Thyroid gland (tissue), 4 donors: Measurements from ENCODE around the gene AFF3. TPM values are rescaled to one million over a fixed set of nuclear protein-coding genes. Genes with fewer than 3 reads are reported as not detected.

Experiments
- DNase-seq, 2 donors: peaks; one replicate each; pipeline ENCODE4 v3.0.0-alpha.2; 2019
- H3K27ac ChIP-seq, 3 donors: fragments of 200-600 bp; sonication (generic); 1 replicate in 2 of 3; 2 replicates in 1 of 3; pipeline ENCODE4 v1.5.1; 2016 to 2019; ENCODE audit warnings: mild to moderate bottlenecking in 1 of 3, moderate library complexity in 1 of 3
- H3K27me3 ChIP-seq: fragments of 200-600 bp; sonication (generic); one replicate; pipeline ENCODE4 v1.5.1; 2019
- H3K36me3 ChIP-seq, 2 donors: fragments of 200-600 bp; sonication (generic); one replicate each; pipeline ENCODE4 v1.5.1; 2016 to 2019
- H3K4me1 ChIP-seq, 2 donors: fragments of 200-600 bp; sonication (generic); one replicate each; pipeline ENCODE4 v1.5.1; 2017 to 2019
- H3K4me3 ChIP-seq, 3 donors: fragments of 200-600 bp; sonication (generic); replicated peaks in 1 of 3; 1 replicate in 2 of 3; 2 replicates in 1 of 3; pipeline ENCODE4 v1.5.1; 2016; ENCODE audit warnings: mild to moderate bottlenecking in 1 of 3
- H3K9me3 ChIP-seq: fragments of 200-600 bp; sonication (generic); one replicate; pipeline ENCODE4 v1.5.1; 2017
- POLR2A ChIP-seq, 2 donors: fragments of 450-650 bp; IDR thresholded peaks; one replicate each; pipeline ENCODE4 v1.6.1; 2017; ENCODE audit warnings: antibody characterized with exemption in 2 of 2, mild to moderate bottlenecking in 2 of 2, moderate library complexity in 1 of 2
- WGBS, 2 donors: methylation state at CpG; one replicate each; pipeline ENCODE4 v1.1.5; 2017; 5-methylcytosine and 5-hydroxymethylcytosine counted together
- intact Hi-C: fragments of 100-400 bp; cut with DNase I; formaldehyde crosslinking; loops from one replicate; pipeline ENCODE4 v1.15.1; 2023
- total RNA-seq, 4 donors: library from RNA; depleted of rRNA; stranded (reverse); fragments of >200 nt; gene quantifications; one replicate each; pipeline ENCODE4 v1.2.3, GENCODE V29; 2016
- TF ChIP-seq, protein P1 (sequence below), 6 experiments: fragments of 200-600 bp in 3 of 6; fragments of 450-650 bp in 3 of 6; sonication (generic) in 3 of 6; IDR thresholded peaks; one replicate each; pipeline ENCODE4 v1.5.1; 2016 to 2019; ENCODE audit warnings: antibody characterized with exemption in 6 of 6, mild to moderate bottlenecking in 2 of 6, inconsistent platforms in 1 of 6, moderate library complexity in 1 of 6

The AFF3 gene
- total RNA-seq, 4 donors from 2014 or later, result 0.54 to 2.6 (median 1.1) TPM

DNA sequence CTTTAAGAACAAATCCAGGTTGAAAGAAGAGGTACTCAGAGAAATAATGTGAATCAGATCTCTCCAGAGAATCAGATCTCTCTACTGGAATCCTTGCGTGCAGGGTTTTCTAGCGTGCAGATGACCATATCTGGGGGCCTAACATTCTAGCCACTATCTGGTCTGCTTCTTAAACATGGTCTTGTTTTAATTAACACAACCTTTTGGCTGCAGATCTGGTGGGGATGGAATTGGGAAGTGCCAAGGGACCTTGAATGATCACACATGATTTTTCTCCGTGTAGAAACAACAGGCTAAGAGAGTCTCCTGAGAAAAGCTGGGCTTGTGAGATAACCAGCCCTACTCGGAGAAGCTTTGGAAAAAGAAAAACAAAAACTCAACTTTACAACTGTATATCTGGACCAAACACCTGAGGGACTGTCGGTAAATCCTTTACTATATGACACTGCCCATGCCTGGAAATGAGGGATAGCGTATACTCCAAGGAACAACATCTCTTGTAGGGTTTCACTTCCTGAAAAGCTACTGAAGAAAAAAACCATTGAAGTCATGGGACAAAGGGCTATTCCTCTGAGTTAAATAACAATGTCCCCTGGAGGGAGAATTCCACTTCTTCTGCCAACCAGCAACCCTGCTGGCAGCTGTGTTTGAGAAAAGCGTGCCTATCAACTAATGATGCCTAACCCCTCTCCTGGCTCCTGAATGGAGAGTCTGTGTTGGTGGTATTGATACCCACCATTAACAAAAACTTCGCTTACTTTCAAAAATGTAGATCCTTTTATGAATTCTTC, 481.6 kb downstream of the AFF3 start:
- H3K27me3 ChIP-seq, result no peaks in the 10 kb centered on the region
- no peak overlapping the region for H3K4me3 ChIP-seq
- no peak overlapping the region for H3K27ac ChIP-seq
- 77 to 85% methylated on average over 8 of the region's 8 CpGs for WGBS, 2 donors
- peaks cover 3 to 6% of the 10 kb centered on the region in 2 donors for H3K4me1 ChIP-seq
- intact Hi-C loops, result no loop called here
- DNase-seq, result no peak
- H3K9me3 ChIP-seq, result no peaks in the 10 kb centered on the region
- TF ChIP-seq POLR2A (IDR thresholded peaks at IDR 0.05), result no peak
- TF ChIP-seq, protein P1, sequence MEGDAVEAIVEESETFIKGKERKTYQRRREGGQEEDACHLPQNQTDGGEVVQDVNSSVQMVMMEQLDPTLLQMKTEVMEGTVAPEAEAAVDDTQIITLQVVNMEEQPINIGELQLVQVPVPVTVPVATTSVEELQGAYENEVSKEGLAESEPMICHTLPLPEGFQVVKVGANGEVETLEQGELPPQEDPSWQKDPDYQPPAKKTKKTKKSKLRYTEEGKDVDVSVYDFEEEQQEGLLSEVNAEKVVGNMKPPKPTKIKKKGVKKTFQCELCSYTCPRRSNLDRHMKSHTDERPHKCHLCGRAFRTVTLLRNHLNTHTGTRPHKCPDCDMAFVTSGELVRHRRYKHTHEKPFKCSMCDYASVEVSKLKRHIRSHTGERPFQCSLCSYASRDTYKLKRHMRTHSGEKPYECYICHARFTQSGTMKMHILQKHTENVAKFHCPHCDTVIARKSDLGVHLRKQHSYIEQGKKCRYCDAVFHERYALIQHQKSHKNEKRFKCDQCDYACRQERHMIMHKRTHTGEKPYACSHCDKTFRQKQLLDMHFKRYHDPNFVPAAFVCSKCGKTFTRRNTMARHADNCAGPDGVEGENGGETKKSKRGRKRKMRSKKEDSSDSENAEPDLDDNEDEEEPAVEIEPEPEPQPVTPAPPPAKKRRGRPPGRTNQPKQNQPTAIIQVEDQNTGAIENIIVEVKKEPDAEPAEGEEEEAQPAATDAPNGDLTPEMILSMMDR (IDR thresholded peaks at IDR 0.05), result no peak
- H3K36me3 ChIP-seq, result no peaks in the 10 kb centered on the region

DNA sequence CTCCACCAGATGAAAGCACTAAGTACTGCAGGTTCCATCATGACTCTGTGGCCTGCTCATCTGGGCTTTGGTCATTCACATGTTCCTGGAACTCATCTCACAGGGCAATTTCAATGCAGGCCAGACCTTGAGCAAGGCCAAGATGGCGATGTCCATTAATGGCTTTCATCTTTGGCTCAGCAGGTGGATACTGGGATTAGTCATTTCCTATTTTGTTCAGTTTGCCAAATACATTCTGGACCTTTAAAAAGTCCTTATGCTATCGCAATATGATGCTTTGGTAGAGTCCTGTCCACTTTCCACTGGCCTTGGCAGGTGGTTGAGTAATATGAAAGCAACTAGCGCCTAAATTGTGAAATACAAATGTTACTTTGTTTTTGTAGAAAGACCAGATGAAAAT, 482.5 kb downstream of the AFF3 start:
- Histone ChIP-seq H3K9me3 (no peaks in the 10 kb centered on the region), H3K4me3 (no peak overlapping the region), H3K36me3 (no peaks in the 10 kb centered on the region), H3K27me3 (no peaks in the 10 kb centered on the region), H3K4me1 (peaks cover 3 to 6% of the 10 kb centered on the region in 2 donors), H3K27ac (no peak overlapping the region)
- TF ChIP-seq, protein P1 (IDR thresholded peaks at IDR 0.05), result no peak
- no peak for TF ChIP-seq POLR2A (IDR thresholded peaks at IDR 0.05)
- WGBS, 2 donors, result 80 to 91% methylated on average over 3 of the region's 3 CpGs
- DNase-seq, result no peak
- intact Hi-C loops, result no loop called here

DNA sequence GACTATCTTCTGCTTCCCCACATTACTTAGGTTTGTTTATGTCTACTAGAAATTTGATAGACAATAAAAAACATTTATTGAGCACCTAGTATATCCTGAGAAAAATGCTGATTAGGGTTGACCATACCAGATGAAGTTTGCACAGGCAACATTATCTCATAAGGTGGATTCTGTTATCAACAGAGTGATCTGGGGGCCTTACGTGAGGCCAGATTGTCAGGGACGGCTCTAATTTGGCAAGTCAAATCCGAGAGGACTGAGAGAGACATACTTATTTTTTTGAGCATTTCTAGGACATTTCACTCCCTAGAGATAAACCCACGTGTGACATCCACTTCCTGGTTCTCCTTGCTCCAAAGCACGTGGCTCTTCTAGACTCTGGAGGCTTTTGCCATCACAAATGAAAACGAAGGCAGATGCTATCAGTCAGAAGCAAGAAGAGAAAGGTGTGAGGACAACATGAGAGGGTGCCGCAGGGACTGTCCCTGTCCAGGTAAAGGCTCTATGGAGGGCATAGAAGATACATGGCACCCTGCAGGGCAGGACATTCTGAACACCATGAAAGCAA, 484.6 kb downstream of the AFF3 start:
- Histone ChIP-seq H3K36me3 (no peaks in the 10 kb centered on the region), H3K27ac (no peak overlapping the region), H3K9me3 (no peaks in the 10 kb centered on the region), H3K4me3 (no peak overlapping the region), H3K27me3 (no peaks in the 10 kb centered on the region), H3K4me1 (peaks cover 0 to 2% of the 10 kb centered on the region in 2 donors)
- DNase-seq, result no peak
- intact Hi-C loops, result no loop called here
- TF ChIP-seq, protein P1 (IDR thresholded peaks at IDR 0.05), result no peak
- no peak for TF ChIP-seq POLR2A (IDR thresholded peaks at IDR 0.05)
- 66 to 67% methylated on average over 7 of the region's 7 CpGs for WGBS, 2 donors

DNA sequence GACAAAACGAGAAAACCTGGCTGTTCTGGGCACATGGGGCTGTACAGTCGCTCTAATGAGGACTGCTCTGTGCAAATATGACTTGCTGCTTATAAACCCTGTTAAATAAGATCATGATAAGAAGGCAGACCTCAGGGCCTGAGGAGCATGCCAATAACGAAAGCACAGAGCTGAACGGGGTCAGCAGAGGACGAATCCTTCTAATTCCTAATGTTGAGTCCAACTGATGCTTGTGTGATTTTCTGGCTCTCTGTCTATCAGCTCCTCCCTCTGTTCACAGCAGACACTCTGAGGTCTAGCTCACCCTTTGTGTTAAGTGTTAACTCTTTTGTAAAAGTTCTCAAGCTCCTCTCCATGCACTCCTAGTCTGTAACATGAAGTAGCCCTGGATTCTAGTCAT, 485.4 kb downstream of the AFF3 start:
- Histone ChIP-seq H3K36me3 (no peaks in the 10 kb centered on the region), H3K27ac (no peak overlapping the region), H3K27me3 (no peaks in the 10 kb centered on the region), H3K4me3 (no peak overlapping the region), H3K9me3 (no peaks in the 10 kb centered on the region), H3K4me1 (no peaks in the 10 kb centered on the region)
- TF ChIP-seq POLR2A (IDR thresholded peaks at IDR 0.05), result no peak
- intact Hi-C loops, result no loop called here
- no peak for DNase-seq
- 48 to 55% methylated on average over 5 of the region's 5 CpGs for WGBS, 2 donors

DNA sequence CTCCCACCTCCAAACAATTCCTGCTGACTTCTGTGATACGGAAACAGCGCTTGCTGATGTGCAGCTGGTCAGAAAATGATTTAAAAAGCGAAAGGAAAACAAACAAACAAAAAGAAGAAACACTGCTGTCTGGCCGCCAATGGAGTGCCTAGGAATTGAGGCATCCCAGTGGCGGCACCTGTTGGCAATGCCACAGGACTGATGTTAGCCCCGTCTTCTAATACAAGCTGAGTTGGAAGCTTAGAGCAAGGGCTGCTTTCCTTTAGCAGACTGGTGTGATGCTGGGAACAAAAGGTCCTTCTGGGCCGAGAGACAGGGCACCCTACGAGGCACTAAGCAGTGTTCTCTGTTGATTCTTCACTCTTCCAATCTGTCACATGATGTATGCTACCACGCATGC, 489.0 kb downstream of the AFF3 start:
- no peak for DNase-seq
- Histone ChIP-seq H3K36me3 (no peaks in the 10 kb centered on the region), H3K27ac (no peak overlapping the region), H3K4me1 (no peaks in the 10 kb centered on the region), H3K9me3 (no peaks in the 10 kb centered on the region), H3K4me3 (no peak overlapping the region), H3K27me3 (no peaks in the 10 kb centered on the region)
- 92 to 95% methylated on average over 9 of the region's 9 CpGs for WGBS, 2 donors
- intact Hi-C loops, result no loop called here
- no peak for TF ChIP-seq POLR2A (IDR thresholded peaks at IDR 0.05)
- TF ChIP-seq, protein P1 (IDR thresholded peaks at IDR 0.05), result no peak
